Nasal cavity respiratory epithelium epithelial cell of viscerocranial mucosa (primary cell): ENCODE measurements around the gene KPNA5. TPM values are rescaled to one million over a fixed set of nuclear protein-coding genes. Genes with fewer than 3 reads are reported as not detected.

Experiments
- total RNA-seq: library from RNA; depleted of rRNA; stranded (reverse); fragments of >200 nt; gene quantifications from 2 replicates; pipeline ENCODE4 v1.2.3, GENCODE V29; 2014

The KPNA5 gene
- 3.1 and 5.5 TPM in 2 replicates for total RNA-seq

GRCh38 chr6:116680880-116681672, at the start of gene KPNA5:
TSS of gene KPNA5 (plus strand) at chr6:116681211. CDS start at chr6:116681335, 124 bp downstream.

GRCh38 chr6:116764961-116765841, 84.2 kb downstream of the KPNA5 start, which contains the start of gene FAM162B:
TSS of gene FAM162B (minus strand) at chr6:116765719. CDS start at chr6:116765576, 143 bp downstream.

Other genes starting within 250 kb of the KPNA5 start
- gene CALHM6, start 219.8 kb upstream of the KPNA5 start, total RNA-seq: 0.43 and 0.68 TPM in 2 replicates
- gene CALHM5, start 169.6 kb upstream of the KPNA5 start, total RNA-seq: under 0.01 and 0.21 TPM in 2 replicates
- not detected in 2 replicates for gene TRAPPC3L, start 135.5 kb upstream of the KPNA5 start, total RNA-seq
- gene CALHM4, start 127.5 kb upstream of the KPNA5 start, total RNA-seq: not detected in 2 replicates
- 18.1 and 24.9 TPM in 2 replicates for gene RWDD1, start 109.7 kb upstream of the KPNA5 start, total RNA-seq
- gene RSPH4A, start 64.7 kb upstream of the KPNA5 start, total RNA-seq: under 0.01 TPM in 2 replicates
- 25.2 and 26.3 TPM in 2 replicates for gene ZUP1, start 12.4 kb upstream of the KPNA5 start, total RNA-seq
- gene FAM162B, start 84.5 kb downstream of the KPNA5 start, total RNA-seq: not detected in 2 replicates
- not detected in 2 replicates for gene GPRC6A, start 147.9 kb downstream of the KPNA5 start, total RNA-seq
- not detected in 2 replicates for gene RFX6, start 196.0 kb downstream of the KPNA5 start, total RNA-seq